ENCODE data around the gene CTF1.

CTF1 gene

DNA sequence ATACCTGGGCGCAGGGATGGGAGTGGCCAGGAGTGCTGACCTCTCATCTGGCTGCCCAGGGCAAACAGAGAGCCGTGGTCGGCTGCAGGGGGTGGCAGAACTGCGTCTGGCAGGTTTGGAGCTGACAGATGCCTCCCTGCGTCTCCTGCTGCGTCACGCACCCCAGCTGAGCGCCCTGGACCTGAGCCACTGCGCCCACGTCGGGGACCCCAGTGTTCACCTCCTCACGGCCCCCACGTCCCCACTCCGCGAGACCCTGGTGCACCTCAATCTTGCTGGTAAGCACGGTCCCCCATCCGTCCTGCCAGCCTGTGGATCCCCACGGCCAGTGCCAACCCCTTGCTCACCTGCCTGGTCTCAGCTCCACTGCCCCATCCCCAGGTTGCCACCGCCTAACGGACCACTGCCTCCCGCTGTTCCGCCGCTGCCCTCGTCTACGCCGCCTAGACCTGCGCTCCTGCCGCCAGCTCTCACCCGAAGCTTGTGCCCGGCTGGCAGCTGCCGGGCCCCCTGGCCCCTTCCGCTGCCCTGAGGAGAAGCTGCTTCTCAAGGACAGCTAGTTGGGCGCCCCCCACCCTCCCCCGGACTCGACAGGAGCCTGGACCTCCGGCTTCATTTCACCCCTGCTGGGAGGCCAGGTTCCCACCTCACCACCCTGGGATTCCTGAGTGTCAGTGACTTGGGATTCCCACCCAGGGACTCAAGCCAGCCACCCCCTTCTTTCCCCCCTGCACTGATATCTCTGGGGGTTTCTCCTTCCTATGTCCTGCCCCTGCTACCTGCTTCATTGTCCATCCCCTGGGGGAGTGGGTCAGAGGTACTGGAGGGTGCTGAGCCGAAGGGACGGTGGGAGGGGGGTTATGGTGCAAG, 50.5 kb downstream of the CTF1 start:
- Histone ChIP-seq H2AFZ (ENCODE audit: low read length) (no peak overlapping the region), H3F3A (ENCODE audit: insufficient read depth, low read length) (peaks cover 18% of the 10 kb centered on the region), H3K9me2 (replicated peaks; ENCODE audit: insufficient read depth, low read length) (no peaks in the 10 kb centered on the region), H3K4me1 (ENCODE audit: low read length) (peaks cover 14% of the 10 kb centered on the region), H3K9ac (ENCODE audit: low read length) (no peak overlapping the region), H3K36me3 (replicated peaks; ENCODE audit: insufficient read depth, low read length) (no peaks in the 10 kb centered on the region), H3K4me2 (ENCODE audit: low read depth, low read length) (no peak overlapping the region), H4K20me1 (ENCODE audit: insufficient read depth, low read length) (no peaks in the 10 kb centered on the region), H3K27me3 (replicated peaks; ENCODE audit: insufficient read depth, low read length) (no peaks in the 10 kb centered on the region), H3K9me3 (replicated peaks; ENCODE audit: insufficient read depth, low read length) (no peaks in the 10 kb centered on the region), H3K27ac (ENCODE audit: low read length) (no peak overlapping the region), H3K79me2 (ENCODE audit: low read length) (peaks cover 14% of the 10 kb centered on the region), H3K4me3 (ENCODE audit: low read length) (no peak overlapping the region)
- no peak for DNase-seq
- no peak for TF ChIP-seq CTCF (IDR thresholded peaks at IDR 0.05; ENCODE audit: low read length)
- TF ChIP-seq EZH2 (optimal IDR thresholded peaks at IDR 0.05; ENCODE audit: low read depth, low read length): no peak
- TF ChIP-seq EZH2phosphoT487 (IDR thresholded peaks at IDR 0.05; ENCODE audit: low read length): no peak

DNA sequence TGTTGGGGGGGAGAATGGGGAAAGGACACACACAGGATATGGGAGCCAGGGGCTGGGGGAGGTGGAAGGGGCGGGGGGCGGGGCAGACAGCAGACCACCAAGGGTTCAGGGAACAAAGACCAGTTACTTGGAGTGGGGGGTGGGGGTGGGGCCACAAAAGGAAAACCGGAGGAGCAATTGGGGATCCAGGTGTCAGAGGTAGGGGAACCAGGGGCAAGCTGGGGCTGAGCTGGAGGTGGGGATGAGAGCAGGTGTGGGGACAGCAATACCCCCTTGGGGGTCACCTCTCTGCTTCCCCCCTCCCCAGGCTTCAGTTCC, 51.1 kb downstream of the CTF1 start:
- peaks cover 9% of the 10 kb centered on the region for H3K4me1 ChIP-seq (ENCODE audit: low read length)
- no peaks in the 10 kb centered on the region for H3K9me3 ChIP-seq (replicated peaks; ENCODE audit: insufficient read depth, low read length)
- H2AFZ ChIP-seq (ENCODE audit: low read length): no peak overlapping the region
- H3K4me2 ChIP-seq (ENCODE audit: low read depth, low read length): no peak overlapping the region
- no peak overlapping the region for H3K4me3 ChIP-seq (ENCODE audit: low read length)
- no peak for DNase-seq
- TF ChIP-seq CTCF (IDR thresholded peaks at IDR 0.05; ENCODE audit: low read length) (no peak), EZH2 (optimal IDR thresholded peaks at IDR 0.05; ENCODE audit: low read depth, low read length) (no peak), EZH2phosphoT487 (IDR thresholded peaks at IDR 0.05; ENCODE audit: low read length) (no peak)
- no peaks in the 10 kb centered on the region for H3K36me3 ChIP-seq (replicated peaks; ENCODE audit: insufficient read depth, low read length)
- no peaks in the 10 kb centered on the region for H4K20me1 ChIP-seq (ENCODE audit: insufficient read depth, low read length)
- no peak overlapping the region for H3K27ac ChIP-seq (ENCODE audit: low read length)
- H3K27me3 ChIP-seq (replicated peaks; ENCODE audit: insufficient read depth, low read length): no peaks in the 10 kb centered on the region
- peaks cover 14% of the 10 kb centered on the region for H3F3A ChIP-seq (ENCODE audit: insufficient read depth, low read length)
- H3K9me2 ChIP-seq (replicated peaks; ENCODE audit: insufficient read depth, low read length): no peaks in the 10 kb centered on the region
- no peak overlapping the region for H3K9ac ChIP-seq (ENCODE audit: low read length)
- peaks cover 14% of the 10 kb centered on the region for H3K79me2 ChIP-seq (ENCODE audit: low read length)

DNA sequence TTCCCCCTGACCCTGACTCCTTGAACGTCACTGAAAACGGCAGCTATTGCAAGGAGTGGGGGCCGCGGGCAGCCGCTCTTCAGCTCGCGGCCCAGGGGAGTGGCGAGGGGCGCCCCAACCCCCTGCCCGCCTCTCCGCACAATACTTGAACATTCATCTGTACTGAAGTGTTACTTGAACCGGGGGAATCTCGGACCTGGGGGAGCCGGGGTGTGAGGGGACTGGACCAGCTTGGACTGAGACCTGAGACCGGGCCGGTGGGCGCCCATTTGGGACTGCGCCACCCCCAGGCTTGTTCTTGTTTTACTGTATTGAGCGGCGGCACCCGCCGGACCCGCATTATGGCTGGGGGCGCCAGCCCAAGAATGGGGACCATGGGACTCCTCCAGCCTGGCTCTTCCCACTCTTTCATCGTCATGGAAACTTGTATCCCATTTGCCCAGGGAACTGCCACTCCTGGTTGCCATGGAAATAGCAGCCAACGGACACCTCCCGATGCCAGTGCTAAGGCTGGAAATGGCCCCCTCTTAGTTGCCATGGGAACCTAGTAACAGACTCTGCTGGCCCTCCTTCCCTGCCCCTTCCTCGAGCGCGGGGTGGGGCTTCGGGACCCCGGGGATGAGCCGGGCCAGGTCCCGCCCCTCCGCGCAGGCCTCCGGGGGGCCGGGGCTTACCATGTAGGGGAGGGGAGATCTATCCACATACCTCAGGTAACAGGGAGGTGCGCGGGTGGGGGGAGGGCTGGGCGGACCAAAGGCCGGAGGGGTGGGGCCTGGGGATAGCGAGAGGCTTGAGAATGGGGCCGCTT, 51.6 kb downstream of the CTF1 start:
- H3K9me2 ChIP-seq (replicated peaks; ENCODE audit: insufficient read depth, low read length): no peaks in the 10 kb centered on the region
- no peaks in the 10 kb centered on the region for H4K20me1 ChIP-seq (ENCODE audit: insufficient read depth, low read length)
- peaks cover 8% of the 10 kb centered on the region for H3K4me1 ChIP-seq (ENCODE audit: low read length)
- no peak overlapping the region for H3K27ac ChIP-seq (ENCODE audit: low read length)
- no peaks in the 10 kb centered on the region for H3K36me3 ChIP-seq (replicated peaks; ENCODE audit: insufficient read depth, low read length)
- DNase-seq: no peak
- peaks cover 10% of the 10 kb centered on the region for H3F3A ChIP-seq (ENCODE audit: insufficient read depth, low read length)
- no peak overlapping the region; the same call in 1 of the 2 replicates for H3K9ac ChIP-seq (ENCODE audit: low read length)
- no peaks in the 10 kb centered on the region for H3K27me3 ChIP-seq (replicated peaks; ENCODE audit: insufficient read depth, low read length)
- peak overlapping the region; percentile 96 for H3K4me3 ChIP-seq (ENCODE audit: low read length)
- H3K9me3 ChIP-seq (replicated peaks; ENCODE audit: insufficient read depth, low read length): no peaks in the 10 kb centered on the region
- TF ChIP-seq EZH2 (optimal IDR thresholded peaks at IDR 0.05; ENCODE audit: low read depth, low read length) (no peak), CTCF (IDR thresholded peaks at IDR 0.05; ENCODE audit: low read length) (no peak)
- H3K79me2 ChIP-seq (ENCODE audit: low read length): peaks cover 14% of the 10 kb centered on the region
- H3K4me2 ChIP-seq (ENCODE audit: low read depth, low read length): peak overlapping the region; percentile 100
- H2AFZ ChIP-seq (ENCODE audit: low read length): peak overlapping the region; percentile 80; the same call in 1 of the 2 replicates
